NCI-H82 (cell line): Measurements from ENCODE around the gene ZNF692.

Experiments
- DNase-seq: peaks from one replicate; lab custom pipeline; 2025; lab: John Stamatoyannopoulos, UW

The ZNF692 gene

GRCh38 chr1:248824701-248825100, 34.2 kb downstream of the ZNF692 start:
- no peak for DNase-seq

- no peak for DNase-seq
Measured at GRCh38 chr1:248824301-248824700, 34.6 kb downstream of the ZNF692 start.

- DNase-seq: peak; percentile 54
Measured at GRCh38 chr1:248823517-248824001, 35.3 kb downstream of the ZNF692 start.

GRCh38 chr1:248822148-248823032, 36.5 kb downstream of the ZNF692 start:
- no peak for DNase-seq

- no peak for DNase-seq
Measured at GRCh38 chr1:248821641-248822040, 37.2 kb downstream of the ZNF692 start.

- no peak for DNase-seq
Measured at GRCh38 chr1:248821101-248821500, 37.8 kb downstream of the ZNF692 start.

- no peak for DNase-seq
Measured at GRCh38 chr1:248820041-248820585, 38.8 kb downstream of the ZNF692 start.

- no peak for DNase-seq
Measured at GRCh38 chr1:248818505-248819374, 40.1 kb downstream of the ZNF692 start.

GRCh38 chr1:248817065-248817464, 41.8 kb downstream of the ZNF692 start:
- no peak for DNase-seq

- no peak for DNase-seq
Measured at GRCh38 chr1:248816042-248816851, 42.6 kb downstream of the ZNF692 start.

- DNase-seq: no peak
Measured at GRCh38 chr1:248815407-248816034, 43.4 kb downstream of the ZNF692 start.

- no peak for DNase-seq
Measured at GRCh38 chr1:248814351-248814750, 44.5 kb downstream of the ZNF692 start.

- no peak for DNase-seq
Measured at GRCh38 chr1:248813546-248813945, 45.3 kb downstream of the ZNF692 start.

GRCh38 chr1:248812736-248813425, 46.0 kb downstream of the ZNF692 start:
- no peak for DNase-seq

- peak; percentile 24 for DNase-seq
Measured at GRCh38 chr1:248811514-248812490, 47.1 kb downstream of the ZNF692 start.

GRCh38 chr1:248810727-248811513, 48.0 kb downstream of the ZNF692 start:
- no peak for DNase-seq

- DNase-seq: no peak
Measured at GRCh38 chr1:248810000-248810726, 48.7 kb downstream of the ZNF692 start.

- DNase-seq: no peak
Measured at GRCh38 chr1:248808876-248809275, 50.0 kb downstream of the ZNF692 start.
